Progenitor cell of endocrine pancreas (in vitro differentiated cells): ENCODE data around the gene NEUROD2. TPM values are rescaled to one million over a fixed set of nuclear protein-coding genes. Genes with fewer than 3 reads are reported as not detected.

ENCODE experiments used
- DNase-seq: peaks from one replicate; pipeline ENCODE4 v3.0.0; 2021; ENCODE audit warnings: low spot score; ENCODE audit not compliant: unreplicated experiment
- H3K27ac Mint-ChIP-seq: 2 replicates; pipeline ENCODE4 v1.8.0; 2021; ENCODE audit warnings: mild to moderate bottlenecking, moderate library complexity, mixed read lengths
- H3K27me3 Mint-ChIP-seq: 2 replicates; pipeline ENCODE4 v1.8.0; 2021; ENCODE audit warnings: mixed read lengths
- H3K36me3 Mint-ChIP-seq: 2 replicates; pipeline ENCODE4 v1.8.0; 2022; ENCODE audit warnings: mixed read lengths; ENCODE audit not compliant: insufficient read depth
- H3K4me1 Mint-ChIP-seq: 2 replicates; pipeline ENCODE4 v1.8.0; 2021; ENCODE audit warnings: low read depth, mixed read lengths
- H3K4me3 Mint-ChIP-seq: 2 replicates; pipeline ENCODE4 v1.8.0; 2021; ENCODE audit warnings: low read depth, mild to moderate bottlenecking, moderate library complexity, mixed read lengths
- H3K9me3 Mint-ChIP-seq: 2 replicates; pipeline ENCODE4 v1.8.0; 2021; ENCODE audit warnings: low read depth, mixed read lengths
- CTCF ChIP-seq: fragments of 200-600 bp; sonication (generic); IDR thresholded peaks from one replicate; pipeline ENCODE4 v1.5.0; 2021; ENCODE audit warnings: antibody characterized with exemption, mild to moderate bottlenecking; ENCODE audit not compliant: unreplicated experiment
- total RNA-seq: library from RNA; stranded (reverse); gene quantifications from 2 replicates; pipeline ENCODE4 v1.2.1, GENCODE V29; 2021

NEUROD2 gene
- total RNA-seq, 1 donor from 2014 or later = not detected

- Mint-ChIP-seq H3K27ac (no peak overlapping the region), H3K4me1 (no peaks in the 10 kb centered on the region), H3K27me3 (peaks cover 89% of the 10 kb centered on the region), H3K36me3 (no peaks in the 10 kb centered on the region), H3K9me3 (no peaks in the 10 kb centered on the region), H3K4me3 (no peak overlapping the region)
- TF ChIP-seq CTCF = no peak
- no peak for DNase-seq
Measured at GRCh38 chr17:39600288-39600996, 7.3 kb downstream of the NEUROD2 start.

GRCh38 chr17:39599665-39600231, 8.0 kb downstream of the NEUROD2 start:
- H3K36me3 Mint-ChIP-seq = no peaks in the 10 kb centered on the region
- no peaks in the 10 kb centered on the region for H3K9me3 Mint-ChIP-seq
- no peaks in the 10 kb centered on the region for H3K4me1 Mint-ChIP-seq
- peaks cover 90% of the 10 kb centered on the region for H3K27me3 Mint-ChIP-seq
- no peak overlapping the region for H3K27ac Mint-ChIP-seq
- TF ChIP-seq CTCF = no peak
- H3K4me3 Mint-ChIP-seq = no peak overlapping the region
- no peak for DNase-seq

- H3K4me3 Mint-ChIP-seq = no peak overlapping the region
- DNase-seq = no peak
Measured at GRCh38 chr17:39599004-39599664, 8.6 kb downstream of the NEUROD2 start.

GRCh38 chr17:39598630-39599003, 9.1 kb downstream of the NEUROD2 start:
- Mint-ChIP-seq H3K27ac (no peak overlapping the region), H3K36me3 (no peaks in the 10 kb centered on the region), H3K27me3 (peaks cover 95% of the 10 kb centered on the region), H3K9me3 (no peaks in the 10 kb centered on the region), H3K4me1 (no peaks in the 10 kb centered on the region), H3K4me3 (no peak overlapping the region)
- TF ChIP-seq CTCF = no peak
- no peak for DNase-seq

More at GRCh38 chr17:39599004-39599664, 8.6 kb downstream of the NEUROD2 start:
- Mint-ChIP-seq H3K4me1 (no peaks in the 10 kb centered on the region), H3K27ac (no peak overlapping the region), H3K9me3 (no peaks in the 10 kb centered on the region), H3K36me3 (no peaks in the 10 kb centered on the region), H3K27me3 (peaks cover 92% of the 10 kb centered on the region)
- TF ChIP-seq CTCF = no peak

GRCh38 chr17:39598047-39598481, 9.7 kb downstream of the NEUROD2 start:
- TF ChIP-seq CTCF = no peak
- H3K27me3 Mint-ChIP-seq = peaks cover 95% of the 10 kb centered on the region
- no peak overlapping the region for H3K4me3 Mint-ChIP-seq
- no peaks in the 10 kb centered on the region for H3K9me3 Mint-ChIP-seq
- no peak for DNase-seq
- no peaks in the 10 kb centered on the region for H3K4me1 Mint-ChIP-seq
- no peaks in the 10 kb centered on the region for H3K36me3 Mint-ChIP-seq
- H3K27ac Mint-ChIP-seq = no peak overlapping the region
